DMS 273 (cell line): ENCODE data around the gene GAP43.
"Not testable (repeated sequence)": the region's sequence is repeated elsewhere in the genome, so short reads cannot be mapped to it uniquely, and the experiment has no call there.

Experiments
- DNase-seq: peaks from one replicate; lab custom pipeline; 2025; ENCODE audit not compliant: unreplicated experiment; lab: John Stamatoyannopoulos, UW

GAP43 gene

GRCh38 chr3:115741650-115742049 lies 118.3 kb downstream of the GAP43 start:
- DNase-seq: no peak

- DNase-seq: not testable (repeated sequence)
These were observed 121.2 kb downstream of the GAP43 start for GRCh38 chr3:115744516-115744915.

GRCh38 chr3:115752978-115753377 lies 129.7 kb downstream of the GAP43 start:
- DNase-seq: not testable (repeated sequence)

- DNase-seq: no peak
These were observed 134.9 kb downstream of the GAP43 start for GRCh38 chr3:115758076-115758763.

- DNase-seq: peak; percentile 49
These were observed 137.4 kb downstream of the GAP43 start for GRCh38 chr3:115760716-115761115.

GRCh38 chr3:115761927-115762305 lies 138.6 kb downstream of the GAP43 start:
- DNase-seq: no peak

GRCh38 chr3:115766587-115767482 lies 143.5 kb downstream of the GAP43 start:
- no peak for DNase-seq

GRCh38 chr3:115768661-115769060 lies 145.4 kb downstream of the GAP43 start:
- DNase-seq: peak; percentile 14
